SH-SY5Y (cell line): ENCODE results near the gene BMAL1.

ENCODE experiments used
- GATA2 ChIP-seq: IDR thresholded peaks from 2 replicates; pipeline ENCODE4 v1.6.1; 2011; ENCODE audit warnings: mild to moderate bottlenecking, low read depth, low read length
- GATA3 ChIP-seq: IDR thresholded peaks from 2 replicates; pipeline ENCODE4 v1.6.1; 2011; ENCODE audit warnings: low read depth, mild to moderate bottlenecking, low read length, moderate library complexity

BMAL1 gene

DNA sequence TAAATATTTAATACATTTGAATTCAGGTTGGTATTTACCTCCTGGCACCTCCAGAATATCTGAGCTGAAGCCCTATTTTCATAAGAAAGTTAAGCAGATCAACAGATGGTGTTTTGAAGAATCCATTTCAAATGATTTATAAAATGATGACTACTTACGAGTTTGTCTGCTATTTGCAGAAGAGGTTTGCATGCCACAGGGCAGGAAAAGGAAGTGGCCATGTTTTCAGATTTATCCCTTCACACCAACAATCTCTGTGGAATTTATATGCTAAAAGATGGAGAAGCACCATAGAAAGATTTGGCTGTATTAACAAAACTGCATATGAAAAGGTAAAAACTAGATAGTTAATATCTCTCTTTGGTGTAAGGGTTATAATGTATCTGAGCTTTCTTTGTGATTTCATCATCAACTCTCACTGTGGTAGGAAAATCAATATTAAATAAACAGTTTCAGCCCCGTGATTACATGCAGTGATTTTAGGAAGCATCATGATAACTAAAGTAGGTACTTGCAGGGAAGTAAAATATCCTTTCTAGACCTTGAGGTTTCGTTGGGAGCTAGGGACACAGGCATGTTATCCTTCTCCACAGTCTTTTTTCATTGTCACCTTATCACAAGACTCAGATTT, 2.6 kb downstream of the BMAL1 start:
- TF ChIP-seq GATA3 (no peak), GATA2 (no peak)

DNA sequence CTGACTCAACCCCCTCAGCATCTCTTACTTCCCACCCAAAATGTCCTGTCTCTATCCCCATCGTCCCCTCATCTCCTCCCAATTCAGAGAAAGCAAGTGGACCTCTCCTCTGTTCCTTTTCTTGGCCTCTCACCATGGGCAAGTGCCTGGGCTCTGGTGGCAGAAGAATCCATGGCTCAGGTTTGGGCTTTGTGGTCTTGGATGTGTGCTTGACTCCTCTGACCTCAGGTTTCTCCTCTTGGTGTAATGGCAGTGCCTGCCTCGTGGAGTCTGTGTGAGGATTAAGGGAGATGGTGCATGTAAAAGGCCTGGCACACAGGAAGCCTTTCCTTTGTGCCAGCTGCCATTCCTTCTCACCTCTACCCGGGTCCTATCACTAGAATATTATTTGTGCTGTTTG, 3.2 kb downstream of the BMAL1 start:
- TF ChIP-seq GATA3: no peak
- TF ChIP-seq GATA2: no peak

DNA sequence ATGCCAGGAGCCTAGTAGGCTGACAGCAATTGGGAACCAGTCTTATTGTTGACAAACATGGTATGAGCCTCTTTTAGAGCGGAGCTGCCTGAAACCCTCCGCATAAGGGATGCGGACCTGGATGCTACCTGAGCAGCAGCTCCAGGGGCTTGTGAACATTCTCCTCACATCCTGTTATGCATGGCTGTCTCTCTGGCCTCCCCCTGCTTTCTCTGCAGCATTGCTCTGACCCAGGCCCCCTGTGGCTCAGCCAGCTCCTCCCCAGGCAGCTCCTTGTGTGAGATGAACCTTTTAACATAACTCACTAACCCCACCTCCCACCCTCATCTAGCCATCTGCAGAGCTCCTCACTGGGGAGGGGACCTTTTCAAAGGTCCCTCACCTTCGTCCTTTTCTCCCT, 6.0 kb downstream of the BMAL1 start:
- TF ChIP-seq GATA2 (no peak), GATA3 (no peak)

DNA sequence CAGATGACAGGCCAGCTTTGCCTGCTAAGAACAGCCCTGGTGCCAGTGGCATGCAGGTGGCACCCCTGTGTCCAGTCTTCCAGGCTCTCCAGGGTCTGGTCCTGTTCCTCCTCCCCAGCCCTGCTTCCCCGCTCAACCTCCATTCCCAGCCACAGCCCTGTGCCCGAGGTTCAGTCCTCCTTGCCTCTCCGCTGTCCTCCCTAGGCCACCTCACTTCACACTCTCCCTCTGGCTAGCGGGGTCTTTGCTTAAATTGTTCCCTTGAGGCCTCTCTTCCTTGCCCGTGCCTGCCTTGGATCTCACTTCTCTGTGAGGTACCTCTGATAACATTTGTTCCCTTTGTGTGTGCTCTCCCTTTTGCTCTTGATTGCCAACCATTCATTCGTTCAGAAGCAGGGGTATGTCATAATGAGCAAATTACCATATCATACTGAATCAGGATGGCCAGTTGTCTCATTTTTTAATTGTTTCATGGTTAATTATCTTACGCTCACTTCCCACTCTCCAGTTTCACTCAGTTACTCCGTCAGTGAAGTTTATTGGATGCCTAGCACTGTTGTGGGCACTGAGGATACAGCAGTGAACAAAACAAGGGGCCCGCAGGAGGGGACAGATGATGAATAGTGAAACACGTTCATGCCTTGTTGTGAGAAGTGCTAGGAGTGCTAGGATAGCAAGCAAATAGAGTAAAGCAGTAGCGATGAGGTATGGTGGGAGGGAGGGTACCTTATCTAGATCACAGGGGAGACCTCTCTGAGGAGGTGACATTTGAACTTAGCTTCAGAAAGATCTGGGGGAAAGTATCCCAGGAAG, 7.4 kb downstream of the BMAL1 start:
- TF ChIP-seq GATA2: no peak
- TF ChIP-seq GATA3: no peak

DNA sequence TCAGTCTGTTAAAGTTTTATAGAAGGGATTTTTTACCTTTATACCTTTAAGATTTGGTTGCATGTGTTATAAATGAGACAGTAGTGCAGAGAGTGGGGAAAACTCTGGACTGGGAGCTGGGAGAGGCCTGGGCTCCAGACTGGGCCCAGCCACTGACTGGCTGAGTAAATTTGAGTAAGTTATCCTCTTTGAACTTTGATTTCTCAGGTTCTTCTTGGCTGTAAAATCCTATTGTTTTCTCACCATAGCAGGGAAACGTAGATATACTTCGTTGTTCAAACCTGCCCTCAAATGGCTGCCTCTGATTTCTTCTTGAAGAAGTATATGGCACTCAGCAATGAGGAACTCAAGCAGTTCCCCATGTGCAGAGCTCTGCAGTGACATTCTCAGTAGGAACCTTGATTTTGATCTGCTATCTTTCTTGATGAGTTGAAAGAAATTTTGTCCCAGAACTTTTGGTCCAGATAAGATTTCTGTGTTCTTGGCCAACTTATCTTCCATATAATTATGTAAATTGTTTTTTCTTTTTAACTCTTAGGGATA, 8.8 kb downstream of the BMAL1 start:
- TF ChIP-seq GATA3 (no peak), GATA2 (no peak)

DNA sequence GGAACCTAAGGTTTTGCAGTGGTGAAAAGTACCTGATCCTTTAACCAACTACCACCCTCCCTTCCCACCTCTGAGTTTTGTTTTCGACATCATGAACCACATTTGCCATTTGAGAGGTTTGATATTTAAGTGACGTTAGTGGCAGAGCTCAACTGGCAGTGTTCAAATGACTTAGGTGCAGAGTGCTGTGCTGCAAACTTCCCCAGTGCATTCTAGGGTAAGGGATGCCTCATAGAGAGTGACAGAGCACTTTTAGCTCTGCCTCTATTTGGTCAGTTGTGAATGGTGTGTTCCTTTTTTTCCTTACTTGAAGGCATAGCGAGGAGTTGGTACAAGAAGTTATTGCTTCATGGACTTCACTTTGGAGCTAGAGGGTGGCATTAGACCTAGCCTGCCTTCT, 9.4 kb downstream of the BMAL1 start:
- TF ChIP-seq GATA3: no peak
- no peak for TF ChIP-seq GATA2

DNA sequence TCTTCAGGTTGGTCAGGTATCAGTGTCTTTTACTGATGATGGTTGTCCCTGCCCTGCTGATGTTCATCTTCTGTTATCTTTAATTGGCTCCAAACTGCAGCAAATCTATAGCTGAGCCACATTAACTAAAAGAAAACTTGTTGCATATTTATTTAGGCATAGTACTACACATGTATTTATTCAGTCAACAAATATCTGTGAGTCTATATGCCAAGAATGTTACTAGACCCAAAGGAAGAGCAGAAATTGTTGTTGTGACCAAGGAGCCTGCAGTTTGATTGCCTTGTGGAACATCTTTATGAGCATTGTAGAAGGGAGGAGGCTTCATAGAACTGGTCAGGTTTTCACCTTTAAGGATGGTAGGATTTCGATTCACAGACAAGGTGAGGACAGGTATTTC, 10.1 kb downstream of the BMAL1 start:
- TF ChIP-seq GATA3: no peak
- TF ChIP-seq GATA2: no peak

DNA sequence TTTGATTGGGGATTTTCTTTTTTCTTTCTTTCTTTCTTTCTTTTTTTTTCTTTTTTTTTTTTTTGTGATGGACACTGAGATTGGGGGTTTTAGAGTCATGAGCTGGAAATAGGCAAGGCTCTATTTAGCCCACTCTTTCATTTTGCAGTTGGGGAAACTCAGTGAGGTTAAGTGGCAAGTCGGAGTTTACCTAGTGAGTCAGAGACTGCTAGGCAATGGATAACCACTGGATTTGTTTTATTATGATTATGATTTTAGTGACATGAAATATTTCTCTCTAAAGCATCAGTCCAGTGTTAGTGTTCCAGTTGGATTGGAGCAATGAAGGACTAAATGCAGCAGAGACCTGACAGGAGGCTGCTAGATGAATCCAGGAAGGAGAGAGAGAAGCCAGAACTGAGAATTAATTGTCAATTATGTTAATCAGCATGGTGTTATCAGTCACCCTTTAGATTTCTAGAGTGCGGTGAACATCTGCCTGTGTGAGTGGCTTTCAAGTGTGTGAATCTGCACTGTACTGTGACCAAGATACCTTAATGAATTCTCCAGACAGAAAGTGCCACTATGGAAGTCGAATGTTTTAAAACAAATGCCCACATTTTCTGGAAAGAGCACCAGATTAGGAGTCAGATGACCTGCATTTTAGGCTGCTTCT, 10.9 kb downstream of the BMAL1 start:
- TF ChIP-seq GATA3 (no peak), GATA2 (no peak)

DNA sequence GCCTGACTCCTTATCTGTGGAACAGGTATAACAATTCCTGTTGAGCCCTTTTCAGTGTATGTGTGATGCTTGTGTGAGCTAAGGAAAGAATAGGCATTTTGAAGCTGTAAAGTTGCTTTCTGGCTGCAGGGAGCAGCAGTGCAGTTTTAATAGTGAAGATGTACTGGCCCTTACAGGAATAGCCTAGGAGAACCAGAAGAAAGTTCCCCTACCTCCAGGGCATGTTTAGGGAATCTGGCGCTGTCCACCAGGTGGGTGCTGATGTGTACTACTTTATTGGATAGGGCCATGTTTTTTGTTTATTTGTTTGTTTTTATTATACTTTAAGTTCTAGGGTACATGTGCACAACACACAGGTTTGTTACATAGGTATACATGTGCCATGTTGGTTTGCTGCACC, 11.5 kb downstream of the BMAL1 start:
- TF ChIP-seq GATA3 (no peak), GATA2 (no peak)

DNA sequence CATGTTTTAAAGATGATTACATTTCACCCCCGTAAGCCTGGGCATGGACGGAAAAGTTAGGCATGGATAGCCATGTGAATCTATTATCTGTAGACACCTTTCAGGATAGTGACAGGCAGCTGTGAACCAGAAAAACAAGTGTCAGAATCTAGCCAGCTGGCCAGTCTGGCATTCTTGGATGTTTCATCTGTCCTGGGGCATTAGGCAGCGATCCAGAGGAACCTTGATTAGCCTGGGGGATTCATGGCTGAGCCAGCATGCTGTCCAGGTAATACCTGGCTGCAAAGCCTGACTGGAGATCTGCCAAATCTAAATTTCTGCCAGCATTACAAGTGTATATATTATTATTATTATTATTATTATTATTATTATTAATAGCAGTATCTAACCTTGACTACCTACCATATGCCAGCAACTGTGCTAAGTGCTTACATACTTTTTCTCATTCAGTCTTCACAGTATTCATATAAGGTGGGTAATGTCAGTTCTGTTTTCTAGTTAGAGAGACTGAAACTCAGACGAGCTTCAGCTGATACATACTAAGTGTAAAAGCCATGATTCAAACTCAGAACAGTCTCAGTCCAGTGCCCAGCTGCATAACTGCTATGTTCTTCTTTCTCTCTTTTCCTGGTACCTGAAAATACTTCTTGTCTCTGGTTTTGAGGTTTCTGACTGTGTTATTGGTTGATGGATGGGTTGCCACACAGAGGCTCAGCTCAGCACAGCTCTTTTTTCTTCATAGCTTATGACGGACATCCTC, 12.8 kb downstream of the BMAL1 start:
- TF ChIP-seq GATA3 (no peak), GATA2 (no peak)

DNA sequence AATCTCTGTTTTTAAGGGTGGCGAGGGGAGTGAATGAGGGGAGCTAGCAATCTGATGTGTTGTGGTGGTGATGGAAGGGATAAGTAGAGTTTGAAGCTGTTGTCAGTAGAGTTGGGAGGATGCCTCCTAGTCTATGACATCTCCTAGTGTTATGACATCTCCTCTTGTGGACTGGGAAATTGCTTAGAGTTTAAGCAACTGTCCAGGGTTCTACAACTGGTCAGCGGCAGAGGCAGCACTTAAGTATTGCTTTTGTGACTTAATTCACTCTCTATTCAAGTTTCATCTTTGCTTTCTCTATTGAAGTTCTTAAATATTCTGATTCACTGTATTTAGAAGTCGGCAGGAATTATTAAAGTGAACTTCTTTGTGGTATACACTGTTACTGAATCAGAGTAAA, 13.8 kb downstream of the BMAL1 start:
- no peak for TF ChIP-seq GATA3
- TF ChIP-seq GATA2: no peak

DNA sequence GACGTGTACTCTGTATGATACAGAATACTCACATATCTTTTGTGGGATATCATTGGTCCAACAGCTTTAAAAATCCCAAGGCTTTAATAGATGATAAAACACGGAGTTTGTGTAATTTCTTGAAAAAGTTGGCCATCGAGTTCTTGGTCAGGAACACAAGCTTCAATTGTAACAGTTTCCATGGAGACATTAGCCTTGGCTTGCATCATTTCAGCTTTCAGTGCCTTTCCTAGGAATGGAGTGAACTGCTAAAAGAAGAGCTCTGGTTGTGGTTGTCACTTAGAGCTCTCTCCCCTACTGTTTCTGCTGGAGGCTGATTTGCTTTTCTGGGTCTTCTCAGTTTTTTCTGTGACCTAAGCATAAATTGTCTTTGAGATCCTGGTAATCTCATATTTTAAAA, 14.2 kb downstream of the BMAL1 start:
- TF ChIP-seq GATA2 (no peak), GATA3 (no peak)

DNA sequence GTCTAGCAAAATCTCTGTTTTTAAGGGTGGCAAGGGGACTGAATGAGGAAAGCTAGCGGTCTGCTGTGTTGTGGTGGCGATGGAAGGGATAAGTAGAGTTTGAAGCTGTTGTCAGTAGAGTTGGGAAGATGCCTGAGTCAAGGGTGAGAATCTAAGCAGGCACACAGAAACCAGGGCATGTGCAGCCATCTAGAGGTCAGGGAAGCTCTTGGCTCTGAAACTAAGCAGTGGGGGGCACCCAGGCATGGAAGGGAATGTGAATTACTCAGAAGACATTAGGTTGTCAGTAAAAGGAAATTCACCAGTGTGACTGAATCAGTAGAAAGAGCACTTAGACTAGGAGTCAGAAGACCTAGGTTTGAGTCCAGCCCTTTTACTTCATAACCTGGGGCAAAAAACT, 15.4 kb downstream of the BMAL1 start:
- TF ChIP-seq GATA3 (no peak), GATA2 (no peak)

DNA sequence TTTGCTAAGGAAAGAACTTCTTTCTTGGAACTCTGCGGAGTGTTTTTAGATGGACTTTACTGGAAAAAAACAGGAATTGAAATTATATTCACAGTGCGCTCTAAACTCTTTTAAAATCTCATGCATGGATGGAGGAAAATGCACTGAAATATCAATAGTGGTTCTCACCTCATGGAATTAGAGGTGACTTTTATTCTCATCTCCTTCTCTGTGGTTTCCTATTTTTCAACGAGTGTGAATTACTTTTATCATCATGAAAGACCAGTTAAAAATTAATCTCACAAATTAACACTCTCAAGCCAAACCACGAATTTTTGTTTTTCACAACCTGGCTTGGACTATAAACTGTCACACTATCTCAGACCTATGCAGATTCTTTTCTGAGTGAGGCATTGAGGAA, 16.6 kb downstream of the BMAL1 start:
- TF ChIP-seq GATA3 (no peak), GATA2 (no peak)
